Measurements from ENCODE around the gene CXCR5.

GRCh38 chr11:118892964-118893363, 9.3 kb downstream of the CXCR5 start:
- TF ChIP-seq POLR2A (IDR thresholded peaks at IDR 0.05; ENCODE audit: low read length), result no peak
- TF ChIP-seq GATA1 (IDR thresholded peaks at IDR 0.05; ENCODE audit: low read depth, low read length), result no peak

Measured in erythroblast (primary cell).